Thyroid gland (tissue), 4 donors: ENCODE data around the gene FBXO45. TPM values are rescaled to one million over a fixed set of nuclear protein-coding genes. Genes with fewer than 3 reads are reported as not detected.
"Not testable (repeated sequence)": the region's sequence is repeated elsewhere in the genome, so short reads cannot be mapped to it uniquely, and the experiment has no call there.

Source experiments
- DNase-seq, 2 donors: peaks; one replicate each; pipeline ENCODE4 v3.0.0-alpha.2; 2019
- H3K27ac ChIP-seq, 3 donors: fragments of 200-600 bp; sonication (generic); 1 replicate in 2 of 3; 2 replicates in 1 of 3; pipeline ENCODE4 v1.5.1; 2016 to 2019; ENCODE audit warnings: mild to moderate bottlenecking in 1 of 3, moderate library complexity in 1 of 3
- H3K27me3 ChIP-seq: fragments of 200-600 bp; sonication (generic); one replicate; pipeline ENCODE4 v1.5.1; 2019
- H3K36me3 ChIP-seq, 2 donors: fragments of 200-600 bp; sonication (generic); one replicate each; pipeline ENCODE4 v1.5.1; 2016 to 2019
- H3K4me1 ChIP-seq, 2 donors: fragments of 200-600 bp; sonication (generic); one replicate each; pipeline ENCODE4 v1.5.1; 2017 to 2019
- H3K4me3 ChIP-seq, 3 donors: fragments of 200-600 bp; sonication (generic); replicated peaks in 1 of 3; 1 replicate in 2 of 3; 2 replicates in 1 of 3; pipeline ENCODE4 v1.5.1; 2016; ENCODE audit warnings: mild to moderate bottlenecking in 1 of 3
- H3K9me3 ChIP-seq: fragments of 200-600 bp; sonication (generic); one replicate; pipeline ENCODE4 v1.5.1; 2017
- POLR2A ChIP-seq, 2 donors: fragments of 450-650 bp; IDR thresholded peaks; one replicate each; pipeline ENCODE4 v1.6.1; 2017; ENCODE audit warnings: antibody characterized with exemption in 2 of 2, mild to moderate bottlenecking in 2 of 2, moderate library complexity in 1 of 2
- WGBS, 2 donors: methylation state at CpG; one replicate each; pipeline ENCODE4 v1.1.5; 2017; 5-methylcytosine and 5-hydroxymethylcytosine counted together
- intact Hi-C: fragments of 100-400 bp; cut with DNase I; formaldehyde crosslinking; loops from one replicate; pipeline ENCODE4 v1.15.1; 2023
- total RNA-seq, 4 donors: library from RNA; depleted of rRNA; stranded (reverse); fragments of >200 nt; gene quantifications; one replicate each; pipeline ENCODE4 v1.2.3, GENCODE V29; 2016
- TF ChIP-seq, protein P1 (sequence below), 6 experiments: fragments of 200-600 bp in 3 of 6; fragments of 450-650 bp in 3 of 6; sonication (generic) in 3 of 6; IDR thresholded peaks; one replicate each; pipeline ENCODE4 v1.5.1; 2016 to 2019; ENCODE audit warnings: antibody characterized with exemption in 6 of 6, mild to moderate bottlenecking in 2 of 6, inconsistent platforms in 1 of 6, moderate library complexity in 1 of 6

Gene FBXO45
- total RNA-seq, 4 donors from 2014 or later, result 4.0 to 8.9 (median 5.7) TPM

DNA sequence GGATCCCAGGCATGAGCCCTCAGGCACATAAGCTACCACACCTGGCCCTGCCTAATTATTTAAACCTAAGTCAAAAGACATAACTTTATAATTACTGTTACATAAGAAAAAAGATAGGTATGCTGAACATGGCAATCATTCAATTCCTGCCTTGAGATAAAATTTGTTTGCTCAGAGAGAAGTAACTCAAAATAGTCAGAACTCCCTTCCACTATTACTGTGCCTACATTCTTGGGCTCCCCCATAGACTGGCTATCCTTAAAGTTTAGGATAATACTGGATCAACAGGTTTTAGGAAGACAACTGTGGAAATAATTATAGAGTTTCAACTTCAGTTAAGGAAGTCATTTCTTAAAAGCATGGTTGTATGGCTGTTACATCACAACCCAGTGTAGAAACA lies 10.0 kb upstream of the FBXO45 start:
- Histone ChIP-seq H3K9me3 (no peaks in the 10 kb centered on the region), H3K4me3 (no peak overlapping the region), H3K27ac (no peak overlapping the region), H3K4me1 (no peaks in the 10 kb centered on the region), H3K36me3 (peaks cover 0 to 13% of the 10 kb centered on the region in 2 donors), H3K27me3 (no peaks in the 10 kb centered on the region)
- DNase-seq, result no peak
- TF ChIP-seq POLR2A (IDR thresholded peaks at IDR 0.05), result no peak
- intact Hi-C loops, result no loop called here

- intact Hi-C loops, result no loop called here
- H3K9me3 ChIP-seq, result no peaks in the 10 kb centered on the region
- WGBS, 2 donors, result 60 to 65% methylated on average over 3 of the region's 3 CpGs
- no peak for DNase-seq
- H3K27ac ChIP-seq, result no peak overlapping the region
- no peaks in the 10 kb centered on the region for H3K4me1 ChIP-seq
- TF ChIP-seq POLR2A (IDR thresholded peaks at IDR 0.05), result no peak
- TF ChIP-seq, protein P1, sequence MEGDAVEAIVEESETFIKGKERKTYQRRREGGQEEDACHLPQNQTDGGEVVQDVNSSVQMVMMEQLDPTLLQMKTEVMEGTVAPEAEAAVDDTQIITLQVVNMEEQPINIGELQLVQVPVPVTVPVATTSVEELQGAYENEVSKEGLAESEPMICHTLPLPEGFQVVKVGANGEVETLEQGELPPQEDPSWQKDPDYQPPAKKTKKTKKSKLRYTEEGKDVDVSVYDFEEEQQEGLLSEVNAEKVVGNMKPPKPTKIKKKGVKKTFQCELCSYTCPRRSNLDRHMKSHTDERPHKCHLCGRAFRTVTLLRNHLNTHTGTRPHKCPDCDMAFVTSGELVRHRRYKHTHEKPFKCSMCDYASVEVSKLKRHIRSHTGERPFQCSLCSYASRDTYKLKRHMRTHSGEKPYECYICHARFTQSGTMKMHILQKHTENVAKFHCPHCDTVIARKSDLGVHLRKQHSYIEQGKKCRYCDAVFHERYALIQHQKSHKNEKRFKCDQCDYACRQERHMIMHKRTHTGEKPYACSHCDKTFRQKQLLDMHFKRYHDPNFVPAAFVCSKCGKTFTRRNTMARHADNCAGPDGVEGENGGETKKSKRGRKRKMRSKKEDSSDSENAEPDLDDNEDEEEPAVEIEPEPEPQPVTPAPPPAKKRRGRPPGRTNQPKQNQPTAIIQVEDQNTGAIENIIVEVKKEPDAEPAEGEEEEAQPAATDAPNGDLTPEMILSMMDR (IDR thresholded peaks at IDR 0.05), result no peak
- H3K36me3 ChIP-seq, result peaks cover 0 to 13% of the 10 kb centered on the region in 2 donors
- H3K4me3 ChIP-seq, result no peak overlapping the region
- no peaks in the 10 kb centered on the region for H3K27me3 ChIP-seq
Measured at GRCh38 chr3:196559826-196560225, 8.6 kb upstream of the FBXO45 start.

GRCh38 chr3:196563721-196564225 lies 4.7 kb upstream of the FBXO45 start:
- no peak for DNase-seq
- TF ChIP-seq POLR2A (IDR thresholded peaks at IDR 0.05), result no peak
- TF ChIP-seq, protein P1 (IDR thresholded peaks at IDR 0.05), result no peak
- peaks cover 0 to 13% of the 10 kb centered on the region in 2 donors for H3K36me3 ChIP-seq
- H3K4me3 ChIP-seq, result no peak overlapping the region
- intact Hi-C loops, result no loop called here
- no peak overlapping the region for H3K27ac ChIP-seq
- H3K4me1 ChIP-seq, result peaks cover 6 to 7% of the 10 kb centered on the region in 2 donors
- WGBS, 2 donors, result 85 to 92% methylated on average over 9 of the region's 9 CpGs
- no peaks in the 10 kb centered on the region for H3K9me3 ChIP-seq
- H3K27me3 ChIP-seq, result no peaks in the 10 kb centered on the region

DNA sequence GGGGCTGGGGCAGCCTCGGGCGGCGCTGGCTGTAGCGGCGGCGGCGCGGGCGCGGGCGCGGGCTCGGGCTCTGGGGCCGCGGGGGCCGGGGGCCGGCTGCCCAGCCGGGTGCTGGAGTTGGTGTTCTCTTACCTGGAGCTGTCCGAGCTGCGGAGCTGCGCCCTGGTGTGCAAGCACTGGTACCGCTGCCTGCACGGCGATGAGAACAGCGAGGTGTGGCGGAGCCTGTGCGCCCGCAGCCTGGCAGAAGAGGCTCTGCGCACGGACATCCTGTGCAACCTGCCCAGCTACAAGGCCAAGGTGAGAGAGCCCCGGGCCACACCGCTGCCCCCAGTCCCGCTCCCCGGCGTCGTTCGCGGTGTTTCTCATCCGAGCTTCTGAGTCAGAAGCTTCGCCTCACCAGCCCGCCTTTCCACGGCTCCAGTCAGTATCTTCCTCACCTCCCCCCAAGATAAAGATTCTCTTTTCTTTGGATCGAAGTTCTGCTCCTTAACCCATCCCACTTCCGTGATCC lies 600 bp downstream of the FBXO45 start:
- H3K9me3 ChIP-seq, result no peaks in the 10 kb centered on the region
- TF ChIP-seq, protein P1 (IDR thresholded peaks at IDR 0.05), result no peak
- no peak for TF ChIP-seq POLR2A (IDR thresholded peaks at IDR 0.05)
- WGBS, 2 donors, result 0 to 1% methylated on average over 13 to 14 of the region's 44 CpGs
- no peaks in the 10 kb centered on the region for H3K36me3 ChIP-seq
- peak; percentile 46 to 58 for DNase-seq
- H3K27me3 ChIP-seq, result no peaks in the 10 kb centered on the region
- H3K4me3 ChIP-seq, result peak overlapping the region; percentile 5 to 81 (median 22)
- peaks cover 12 to 16% of the 10 kb centered on the region in 2 donors for H3K4me1 ChIP-seq
- intact Hi-C loops, result no loop called here
- peak overlapping the region in 1 of 3 donors; percentile 33 for H3K27ac ChIP-seq

GRCh38 chr3:196570332-196570731 lies 1.9 kb downstream of the FBXO45 start:
- H3K9me3 ChIP-seq, DNase-seq, intact Hi-C loops, H3K4me3 ChIP-seq, H3K27ac ChIP-seq, H3K27me3 ChIP-seq, H3K36me3 ChIP-seq: not testable (repeated sequence)
- H3K4me1 ChIP-seq, result peaks cover 12 to 16% of the 10 kb centered on the region in 2 donors
- 94 to 95% methylated on average over 13 of the region's 13 CpGs for WGBS, 2 donors

DNA sequence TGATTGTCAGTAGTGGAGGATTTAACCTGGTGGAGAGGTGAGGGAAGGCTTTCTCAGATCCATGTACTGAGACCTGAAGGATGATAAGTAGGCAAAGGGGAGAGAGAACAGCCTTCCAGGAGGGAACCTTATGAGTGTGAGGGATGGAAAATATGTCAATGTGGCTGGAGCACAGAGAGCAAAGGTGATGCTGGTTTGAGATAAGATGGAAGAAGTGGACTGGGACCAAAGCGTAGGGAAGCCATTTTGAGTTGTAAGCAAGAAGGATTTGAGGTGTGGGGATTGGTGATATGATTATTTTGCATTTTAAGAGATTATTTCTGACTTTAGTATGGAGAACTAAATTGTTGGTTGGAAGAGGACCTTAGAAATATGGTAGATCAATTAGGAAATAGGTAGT lies 3.9 kb downstream of the FBXO45 start:
- no peak for TF ChIP-seq POLR2A (IDR thresholded peaks at IDR 0.05)
- TF ChIP-seq, protein P1 (IDR thresholded peaks at IDR 0.05), result no peak
- H3K4me1 ChIP-seq, result peaks cover 11 to 14% of the 10 kb centered on the region in 2 donors
- H3K4me3 ChIP-seq, result no peak overlapping the region
- H3K27me3 ChIP-seq, result no peaks in the 10 kb centered on the region
- H3K9me3 ChIP-seq, result no peaks in the 10 kb centered on the region
- H3K27ac ChIP-seq, result no peak overlapping the region
- intact Hi-C loops, result no loop called here
- WGBS, 2 donors, result 35 to 98% methylated on average over 1 of the region's 1 CpG
- DNase-seq, result no peak
- H3K36me3 ChIP-seq, result no peaks in the 10 kb centered on the region
